Heart right ventricle (tissue), 16 donors: ENCODE results near the gene FASN. TPM values are rescaled to one million over a fixed set of nuclear protein-coding genes. Genes with fewer than 3 reads are reported as not detected.
"Not testable (repeated sequence)": the region's sequence is repeated elsewhere in the genome, so short reads cannot be mapped to it uniquely, and the experiment has no call there.

Source experiments
- ATAC-seq, 8 donors: fragments of 200-7000 bp; cut with Tn5 transposase; one replicate each; pipeline ENCODE4 v1.9.1; 2020; ENCODE audit warnings: mild to moderate bottlenecking in 8 of 8, moderate library complexity in 8 of 8, moderate number of reproducible peaks in 1 of 8
- DNase-seq, 2 donors: peaks; one replicate each; pipeline ENCODE4 v3.0.0-alpha.2; 2020
- H3K27ac ChIP-seq, 10 donors: fragments of 200-600 bp; sonication (generic) in 2 of 10; one replicate each; pipeline versions ENCODE4 v1.5.0 to v1.8.0; 2020 to 2022; ENCODE audit warnings: mild to moderate bottlenecking in 3 of 10
- H3K27me3 ChIP-seq, 7 donors: fragments of 200-600 bp; one replicate each; pipeline ENCODE4 v1.8.0; 2021 to 2022; ENCODE audit warnings: mild to moderate bottlenecking in 2 of 7
- H3K36me3 ChIP-seq, 9 donors: fragments of 200-600 bp; sonication (generic) in 1 of 9; one replicate each; pipeline versions ENCODE4 v1.5.0 to v1.8.0; 2020 to 2022; ENCODE audit warnings: mild to moderate bottlenecking in 2 of 9
- H3K4me1 ChIP-seq, 9 donors: fragments of 200-600 bp; sonication (generic) in 1 of 9; one replicate each; pipeline versions ENCODE4 v1.5.0 to v1.8.0; 2020 to 2022; ENCODE audit warnings: mild to moderate bottlenecking in 4 of 9
- H3K4me3 ChIP-seq, 10 donors: fragments of 200-600 bp; sonication (generic) in 2 of 10; one replicate each; pipeline versions ENCODE4 v1.5.0 to v1.8.0; 2020 to 2022; ENCODE audit warnings: mild to moderate bottlenecking in 7 of 10, moderate library complexity in 2 of 10
- H3K9me3 ChIP-seq, 11 donors: fragments of 200-600 bp in 10 of 11; sonication (generic) in 2 of 11; one replicate each; pipeline versions ENCODE4 v1.5.0 to v1.8.0; 2013 to 2022; ENCODE audit warnings: mild to moderate bottlenecking in 2 of 11, control low read depth in 1 of 11, moderate library complexity in 1 of 11
- CTCF ChIP-seq, 9 donors: fragments of 200-600 bp; sonication (generic) in 2 of 9; IDR thresholded peaks; one replicate each; pipeline versions ENCODE4 v1.5.0 to v1.8.0; 2021 to 2022; ENCODE audit warnings: antibody characterized with exemption in 9 of 9, mild to moderate bottlenecking in 5 of 9, moderate library complexity in 1 of 9
- WGBS, 2 donors: extraction: QIAGEN DNeasy Blood & Tissue Kit; methylation state at CpG; one replicate each; pipeline ENCODE4 v1.1.7; 2013; ENCODE audit warnings: inconsistent platforms in 1 of 2; 5-methylcytosine and 5-hydroxymethylcytosine counted together
- intact Hi-C, 10 donors: fragments of 100-400 bp; cut with DNase I; formaldehyde crosslinking; loops; one replicate each; pipeline versions ENCODE4 v1.11.1 to v1.14.2; 2022
- polyA plus RNA-seq, 2 donors: library from polyadenylated mRNA; stranded (reverse); fragments of 200-250 nt; gene quantifications; one replicate each; pipeline ENCODE4 v1.2.3, GENCODE V29; 2013
- total RNA-seq, 10 donors: library from RNA; stranded (reverse); fragmentation: NEBNext Ultra II Directional in 3 of 10; extraction: Animal tissue kit (Norgen Biotek cat#: 25700) in 3 of 10; gene quantifications; one replicate each; pipeline versions ENCODE4 v1.2.1 to v1.2.4, GENCODE V29; 2021 to 2023
- donor health status: Arrhythmogenic right ventricular cardiomyopathy.
- donor health status: ischemic (EF 13 %, LVEDD 7.1; RV severe dilation, severe dysfunction).
- donor health status: healthy with polysubstance abuse.
- donor health status: DM: no; HTN: yes; CAD: no.
- donor health status: DM: no; HTN: no; CAD: no.
- donor health status: ischemic (EF 25% LVEDD 6.9; RV normal size, moderate dysfunction).
- donor health status: ischemic (EF 25% LVEDD 5.7; RV mildly dilated, moderate dysfunction).
- donor health status: healthy.
- donor health status: DM: yes; HTN: yes; CAD: no.
- donor health status: Ischemic cardiomyopathy.
- donor health status: ischemic (EF 35%, LVEDD 5.7; RV mildly dilated, moderate dysfunction).
- donor health status: nonischemic (EF 11% LVEDD 7.7; RV severe dilation, severe dysfunction).
- donor health status: DM: yes; HTN: yes; CAD: no.
- donor health status: PGD.
- donor health status: ischemic (EF 29% LVEDD 5.4; RV normal size, mild dysfunction).
- donor health status: nonischemic (EF 23%, LVEDD 6.1; RV moderate dilation, normal function).

FASN gene
- total and polyA plus RNA-seq, 12 donors = 9.0 to 62.4 (median 20.4) TPM

- WGBS, 2 donors = 89 to 93% methylated on average over 8 of the region's 8 CpGs
These were observed 45.3 kb upstream of the FASN start for GRCh38 chr17:82143333-82143732.

GRCh38 chr17:82139961-82140360, 41.9 kb upstream of the FASN start:
- intact Hi-C loops, H3K4me1 ChIP-seq, H3K9me3 ChIP-seq, H3K36me3 ChIP-seq, H3K27ac ChIP-seq, DNase-seq, H3K4me3 ChIP-seq, H3K27me3 ChIP-seq, ATAC-seq: not testable (repeated sequence)
- WGBS, 2 donors = 90 to 92% methylated on average over 10 of the region's 10 CpGs

More at GRCh38 chr17:82143333-82143732, 45.3 kb upstream of the FASN start:
- Histone ChIP-seq H3K9me3 (no peaks in the 10 kb centered on the region), H3K27me3 (no peaks in the 10 kb centered on the region), H3K4me1 (no peaks in the 10 kb centered on the region), H3K4me3 (no peak overlapping the region), H3K36me3 (peaks cover 0 to 8% (median 0%) of the 10 kb centered on the region in 9 donors), H3K27ac (no peak overlapping the region)
- ATAC-seq (no peak), DNase-seq (no peak)
- no peak for TF ChIP-seq CTCF (IDR thresholded peaks at IDR 0.05)
- intact Hi-C loops = no loop called here

GRCh38 chr17:82138511-82138992, 40.5 kb upstream of the FASN start:
- no peaks in the 10 kb centered on the region for H3K4me1 ChIP-seq
- no peak overlapping the region for H3K4me3 ChIP-seq
- DNase-seq (no peak), ATAC-seq (no peak)
- no peak overlapping the region for H3K27ac ChIP-seq
- intact Hi-C loops = no loop called here
- peaks cover 0 to 5% (median 0%) of the 10 kb centered on the region in 9 donors for H3K36me3 ChIP-seq
- WGBS, 2 donors = 93% methylated on average over 28 of the region's 28 CpGs
- no peaks in the 10 kb centered on the region for H3K9me3 ChIP-seq
- H3K27me3 ChIP-seq = no peaks in the 10 kb centered on the region
- no peak for TF ChIP-seq CTCF (IDR thresholded peaks at IDR 0.05)

- ATAC-seq (peak in 1 of 8 donors; percentile 58), DNase-seq (no peak)
- Histone ChIP-seq H3K27ac (no peak overlapping the region), H3K27me3 (no peaks in the 10 kb centered on the region), H3K4me1 (no peaks in the 10 kb centered on the region), H3K9me3 (no peaks in the 10 kb centered on the region), H3K36me3 (peaks cover 0 to 5% (median 0%) of the 10 kb centered on the region in 9 donors), H3K4me3 (no peak overlapping the region)
- TF ChIP-seq CTCF (IDR thresholded peaks at IDR 0.05) = no peak
- 93 to 94% methylated on average over 11 of the region's 11 CpGs for WGBS, 2 donors
- intact Hi-C loops = no loop called here
These were observed 36.1 kb upstream of the FASN start for GRCh38 chr17:82134101-82134500.

GRCh38 chr17:82133166-82133953, 35.3 kb upstream of the FASN start:
- H3K4me1 ChIP-seq, H3K9me3 ChIP-seq, DNase-seq, intact Hi-C loops, H3K27ac ChIP-seq, H3K27me3 ChIP-seq, H3K36me3 ChIP-seq, ATAC-seq, H3K4me3 ChIP-seq: not testable (repeated sequence)
- WGBS, 2 donors = 86 to 92% methylated on average over 8 of the region's 8 CpGs
